ENCODE data around the gene CBX1.

The CBX1 gene

GRCh38 chr17:48054238-48055185, 46.8 kb downstream of the CBX1 start:
- Histone ChIP-seq H3K27me3 (ENCODE audit: control insufficient read depth in 1 of 2, insufficient read depth in 2 of 2, low read length in 2 of 2) (no peaks in the 10 kb centered on the region), H3K36me3 (ENCODE audit: control insufficient read depth in 1 of 2, insufficient read depth in 2 of 2, low read length in 2 of 2) (peaks cover 63 to 76% of the 10 kb centered on the region in 2 donors), H3K4me1 (ENCODE audit: control insufficient read depth in 1 of 2, insufficient read depth in 2 of 2, low read length in 2 of 2) (peaks cover 58 to 67% of the 10 kb centered on the region in 2 donors), H3K9me3 (ENCODE audit: control insufficient read depth in 1 of 2, low read length in 2 of 2) (no peaks in the 10 kb centered on the region), H3K4me3 (ENCODE audit: low read depth in 1 of 2, low read length in 2 of 2) (no peak overlapping the region), H3K9ac (ENCODE audit: low read depth in 1 of 2, low read length in 2 of 2) (no peak overlapping the region), H3K27ac (ENCODE audit: low read depth, low read length) (no peak overlapping the region)

DNA sequence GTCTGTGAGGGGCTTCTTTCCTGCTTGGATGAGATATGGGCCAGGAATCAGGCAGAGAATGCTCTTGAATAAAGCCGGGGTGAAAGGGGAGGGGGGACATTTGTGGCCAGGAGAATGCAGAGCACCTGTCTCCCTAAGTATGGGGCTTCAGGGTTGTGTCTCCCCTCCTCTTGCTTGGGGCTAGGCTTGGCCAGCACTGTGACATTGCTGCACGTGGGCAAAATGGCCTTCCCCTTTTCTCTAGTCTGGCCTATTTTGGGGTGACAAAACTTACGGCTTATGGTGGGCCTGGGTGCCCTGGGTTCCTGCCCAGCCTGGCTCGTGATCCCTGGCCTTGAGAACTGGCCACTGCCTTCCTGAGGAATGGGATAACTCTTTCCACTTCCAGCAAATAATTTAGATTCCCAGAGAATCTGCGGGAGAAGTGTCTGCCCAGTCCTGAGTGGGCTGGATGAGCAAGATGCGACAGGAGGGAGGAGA, 47.5 kb downstream of the CBX1 start:
- H3K27ac ChIP-seq (ENCODE audit: low read depth, low read length): peak overlapping the region; percentile 37
- H3K4me1 ChIP-seq (ENCODE audit: control insufficient read depth in 1 of 2, insufficient read depth in 2 of 2, low read length in 2 of 2): peaks cover 58 to 70% of the 10 kb centered on the region in 2 donors
- peaks cover 56 to 69% of the 10 kb centered on the region in 2 donors for H3K36me3 ChIP-seq (ENCODE audit: control insufficient read depth in 1 of 2, insufficient read depth in 2 of 2, low read length in 2 of 2)
- no peaks in the 10 kb centered on the region for H3K27me3 ChIP-seq (ENCODE audit: control insufficient read depth in 1 of 2, insufficient read depth in 2 of 2, low read length in 2 of 2)
- H3K9me3 ChIP-seq (ENCODE audit: control insufficient read depth in 1 of 2, low read length in 2 of 2): no peaks in the 10 kb centered on the region
- H3K9ac ChIP-seq (ENCODE audit: low read depth in 1 of 2, low read length in 2 of 2): peak overlapping the region in 1 of 2 donors; percentile 36
- H3K4me3 ChIP-seq (ENCODE audit: low read depth in 1 of 2, low read length in 2 of 2): no peak overlapping the region

DNA sequence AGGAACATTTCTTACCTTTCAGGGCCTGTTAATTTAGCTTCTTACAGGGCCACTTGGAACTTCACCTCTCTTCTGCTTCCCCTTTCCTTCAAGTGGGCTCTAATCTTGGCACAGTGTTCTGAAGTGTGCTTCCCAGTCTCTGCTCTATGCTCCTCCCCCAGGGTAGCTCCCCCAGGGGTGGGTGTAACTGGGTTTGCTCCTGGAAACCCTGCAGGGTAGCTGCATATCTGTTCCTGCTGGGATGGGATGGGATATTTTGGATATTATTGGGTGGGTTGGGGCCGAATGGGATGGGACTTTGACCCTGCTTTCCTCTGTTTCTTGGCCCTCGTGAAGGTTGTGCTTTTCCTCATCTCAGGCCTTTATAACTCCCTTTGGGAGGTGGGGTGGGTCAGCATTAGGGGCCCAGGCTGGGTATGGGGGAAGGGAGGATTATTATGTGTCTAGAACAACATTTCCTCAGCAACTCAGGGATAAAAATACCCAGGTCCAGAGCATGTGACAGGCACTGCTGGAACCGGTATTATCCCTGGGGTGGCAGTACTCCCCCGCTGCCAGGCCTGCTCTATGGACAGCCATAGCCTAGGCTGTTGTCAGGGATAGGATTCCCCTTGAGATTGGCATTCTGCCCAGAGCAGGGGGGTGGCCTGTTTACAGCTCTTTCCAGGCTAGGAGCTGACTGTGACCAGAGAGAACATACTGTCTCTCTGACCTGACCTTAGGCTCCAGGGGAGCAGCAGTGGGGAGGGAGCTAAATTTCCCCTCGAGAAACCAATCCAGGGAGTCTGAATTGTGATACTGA, 48.1 kb downstream of the CBX1 start:
- no peaks in the 10 kb centered on the region for H3K9me3 ChIP-seq (ENCODE audit: control insufficient read depth in 1 of 2, low read length in 2 of 2)
- H3K4me3 ChIP-seq (ENCODE audit: low read depth in 1 of 2, low read length in 2 of 2): peak overlapping the region; percentile 33 to 51
- peak overlapping the region; percentile 36 to 48 for H3K9ac ChIP-seq (ENCODE audit: low read depth in 1 of 2, low read length in 2 of 2)
- H3K27ac ChIP-seq (ENCODE audit: low read depth, low read length): peak overlapping the region; percentile 65
- H3K36me3 ChIP-seq (ENCODE audit: control insufficient read depth in 1 of 2, insufficient read depth in 2 of 2, low read length in 2 of 2): peaks cover 50 to 63% of the 10 kb centered on the region in 2 donors
- H3K4me1 ChIP-seq (ENCODE audit: control insufficient read depth in 1 of 2, insufficient read depth in 2 of 2, low read length in 2 of 2): peaks cover 58 to 70% of the 10 kb centered on the region in 2 donors
- no peaks in the 10 kb centered on the region for H3K27me3 ChIP-seq (ENCODE audit: control insufficient read depth in 1 of 2, insufficient read depth in 2 of 2, low read length in 2 of 2)

GRCh38 chr17:48051706-48052486, 49.4 kb downstream of the CBX1 start:
- Histone ChIP-seq H3K27ac (ENCODE audit: low read depth, low read length) (peak overlapping the region; percentile 65), H3K9ac (ENCODE audit: low read depth in 1 of 2, low read length in 2 of 2) (peak overlapping the region; percentile 48 to 96), H3K9me3 (ENCODE audit: control insufficient read depth in 1 of 2, low read length in 2 of 2) (no peaks in the 10 kb centered on the region), H3K4me1 (ENCODE audit: control insufficient read depth in 1 of 2, insufficient read depth in 2 of 2, low read length in 2 of 2) (peaks cover 62 to 71% of the 10 kb centered on the region in 2 donors), H3K27me3 (ENCODE audit: control insufficient read depth in 1 of 2, insufficient read depth in 2 of 2, low read length in 2 of 2) (no peaks in the 10 kb centered on the region), H3K4me3 (ENCODE audit: low read depth in 1 of 2, low read length in 2 of 2) (peak overlapping the region; percentile 33 to 51), H3K36me3 (ENCODE audit: control insufficient read depth in 1 of 2, insufficient read depth in 2 of 2, low read length in 2 of 2) (peaks cover 37 to 50% of the 10 kb centered on the region in 2 donors)

- Histone ChIP-seq H3K4me1 (ENCODE audit: control insufficient read depth in 1 of 2, insufficient read depth in 2 of 2, low read length in 2 of 2) (peaks cover 68 to 73% of the 10 kb centered on the region in 2 donors), H3K4me3 (ENCODE audit: low read depth in 1 of 2, low read length in 2 of 2) (peak overlapping the region; percentile 7 to 51), H3K27ac (ENCODE audit: low read depth, low read length) (peak overlapping the region; percentile 47), H3K9me3 (ENCODE audit: control insufficient read depth in 1 of 2, low read length in 2 of 2) (no peaks in the 10 kb centered on the region), H3K9ac (ENCODE audit: low read depth in 1 of 2, low read length in 2 of 2) (peak overlapping the region; percentile 4 to 96), H3K36me3 (ENCODE audit: control insufficient read depth in 1 of 2, insufficient read depth in 2 of 2, low read length in 2 of 2) (peaks cover 31 to 44% of the 10 kb centered on the region in 2 donors), H3K27me3 (ENCODE audit: control insufficient read depth in 1 of 2, insufficient read depth in 2 of 2, low read length in 2 of 2) (no peaks in the 10 kb centered on the region)
These were observed 50.0 kb downstream of the CBX1 start for GRCh38 chr17:48051283-48051682.

- peaks cover 19 to 24% of the 10 kb centered on the region in 2 donors for H3K36me3 ChIP-seq (ENCODE audit: control insufficient read depth in 1 of 2, insufficient read depth in 2 of 2, low read length in 2 of 2)
- no peaks in the 10 kb centered on the region for H3K27me3 ChIP-seq (ENCODE audit: control insufficient read depth in 1 of 2, insufficient read depth in 2 of 2, low read length in 2 of 2)
- H3K27ac ChIP-seq (ENCODE audit: low read depth, low read length): peak overlapping the region; percentile 97
- H3K4me1 ChIP-seq (ENCODE audit: control insufficient read depth in 1 of 2, insufficient read depth in 2 of 2, low read length in 2 of 2): peaks cover 52 to 54% of the 10 kb centered on the region in 2 donors
- H3K9me3 ChIP-seq (ENCODE audit: control insufficient read depth in 1 of 2, low read length in 2 of 2): no peaks in the 10 kb centered on the region
- peak overlapping the region; percentile 86 to 90 for H3K4me3 ChIP-seq (ENCODE audit: low read depth in 1 of 2, low read length in 2 of 2)
- H3K9ac ChIP-seq (ENCODE audit: low read depth in 1 of 2, low read length in 2 of 2): peak overlapping the region; percentile 88 to 96
These were observed 52.7 kb downstream of the CBX1 start for GRCh38 chr17:48048384-48049126.

DNA sequence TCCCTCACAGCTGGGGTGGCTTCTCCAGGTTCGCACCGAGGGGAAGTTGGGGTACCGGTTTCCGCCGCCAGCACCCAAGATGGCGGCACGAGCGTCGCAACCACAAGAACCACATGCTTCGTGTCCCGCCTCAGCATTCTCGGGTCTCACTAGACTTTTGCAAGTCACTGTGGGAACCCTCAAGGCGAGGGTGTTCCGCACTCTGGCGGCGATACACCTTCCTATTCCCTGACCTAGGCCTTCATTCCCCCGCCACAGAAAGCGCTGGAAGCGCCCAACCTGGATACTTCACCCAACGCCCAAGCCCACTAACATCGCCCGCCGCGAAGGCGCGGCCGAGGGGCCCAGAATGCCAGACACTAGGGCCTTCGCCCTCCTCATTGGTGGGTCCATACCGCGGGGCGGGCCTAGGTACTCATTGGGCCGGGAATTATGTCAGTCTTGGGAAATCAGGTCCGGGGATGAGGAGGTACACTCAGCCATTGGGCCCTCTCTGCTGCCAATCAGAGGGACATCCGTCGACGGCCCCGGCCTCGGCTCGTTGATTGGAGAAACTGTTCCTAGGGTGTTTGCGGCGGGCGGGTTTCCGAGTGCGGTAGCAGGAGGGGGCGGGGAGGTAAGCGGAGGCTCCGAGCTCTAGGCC, 53.4 kb downstream of the CBX1 start, which contains the start of gene NFE2L1:
Gene NFE2L1 (plus strand): TSS at position 619 of the 643 bp plus-strand sequence. CDS start 2,760 bp downstream, outside the sequence.
- peak within 1 kb of the TSS; percentile 97 for H3K27ac ChIP-seq (ENCODE audit: low read depth, low read length)
- H3K27me3 ChIP-seq (ENCODE audit: control insufficient read depth in 1 of 2, insufficient read depth in 2 of 2, low read length in 2 of 2): no peaks in the 10 kb centered on the region
- peaks cover 45 to 47% of the 10 kb centered on the region in 2 donors for H3K4me1 ChIP-seq (ENCODE audit: control insufficient read depth in 1 of 2, insufficient read depth in 2 of 2, low read length in 2 of 2)
- peaks cover 12 to 21% of the 10 kb centered on the region in 2 donors for H3K36me3 ChIP-seq (ENCODE audit: control insufficient read depth in 1 of 2, insufficient read depth in 2 of 2, low read length in 2 of 2)
- H3K4me3 ChIP-seq (ENCODE audit: low read depth in 1 of 2, low read length in 2 of 2): peak within 1 kb of the TSS; percentile 90 to 94
- peak within 1 kb of the TSS; percentile 89 to 96 for H3K9ac ChIP-seq (ENCODE audit: low read depth in 1 of 2, low read length in 2 of 2)
- H3K9me3 ChIP-seq (ENCODE audit: control insufficient read depth in 1 of 2, low read length in 2 of 2): no peaks in the 10 kb centered on the region

DNA sequence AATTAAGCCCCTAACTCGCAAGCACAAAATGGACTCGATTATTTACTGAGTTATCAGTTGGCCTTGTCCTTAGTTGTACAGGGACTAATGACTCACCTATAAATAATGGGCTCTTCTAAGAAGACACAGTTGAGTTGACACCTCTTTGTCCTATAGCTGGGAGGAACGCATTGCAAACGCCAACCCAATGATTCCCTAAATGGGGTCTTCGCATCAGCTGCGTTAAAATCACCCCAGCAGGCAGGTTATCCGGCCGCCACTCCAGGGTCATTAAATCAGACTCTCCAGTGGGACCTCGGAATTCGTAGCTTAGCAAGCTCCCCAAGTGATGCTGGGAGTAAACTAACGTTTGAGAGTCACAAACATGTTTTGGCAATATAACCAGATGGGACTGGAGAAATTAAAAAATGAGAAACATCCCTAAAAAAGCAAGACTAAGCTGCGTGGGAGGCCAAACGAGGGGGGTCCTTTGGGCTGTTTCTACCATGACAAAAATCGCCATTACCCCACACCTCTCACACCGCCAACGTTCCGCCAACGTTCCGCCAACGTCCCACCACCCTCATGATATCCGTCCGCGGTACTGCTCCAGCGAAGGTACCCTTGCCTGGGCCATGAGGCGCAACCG, 54.1 kb downstream of the CBX1 start:
- no peaks in the 10 kb centered on the region for H3K9me3 ChIP-seq (ENCODE audit: control insufficient read depth in 1 of 2, low read length in 2 of 2)
- peak overlapping the region; percentile 81 to 89 for H3K9ac ChIP-seq (ENCODE audit: low read depth in 1 of 2, low read length in 2 of 2)
- peak overlapping the region; percentile 90 to 94 for H3K4me3 ChIP-seq (ENCODE audit: low read depth in 1 of 2, low read length in 2 of 2)
- peaks cover 7 to 14% of the 10 kb centered on the region in 2 donors for H3K36me3 ChIP-seq (ENCODE audit: control insufficient read depth in 1 of 2, insufficient read depth in 2 of 2, low read length in 2 of 2)
- peaks cover 38 to 41% of the 10 kb centered on the region in 2 donors for H3K4me1 ChIP-seq (ENCODE audit: control insufficient read depth in 1 of 2, insufficient read depth in 2 of 2, low read length in 2 of 2)
- peak overlapping the region; percentile 83 for H3K27ac ChIP-seq (ENCODE audit: low read depth, low read length)
- no peaks in the 10 kb centered on the region for H3K27me3 ChIP-seq (ENCODE audit: control insufficient read depth in 1 of 2, insufficient read depth in 2 of 2, low read length in 2 of 2)
